A549 (cell line): ENCODE measurements around the gene RPE. TPM values are rescaled to one million over a fixed set of nuclear protein-coding genes. Genes with fewer than 3 reads are reported as not detected.

Source experiments
- ATAC-seq, 2 experiments: fragments of 200-7000 bp in 1 of 2; fragments of >200 bp in 1 of 2; cut with Nextera tagmentation in 1 of 2; cut with Tn5 transposase in 1 of 2; 3 replicates each; pipeline versions ENCODE4 v1.8.0 to v1.9.1; 2018 to 2020; ENCODE audit warnings: mild to moderate bottlenecking in 1 of 2, moderate library complexity in 1 of 2
- CTCF ChIA-PET: fragments of 300-600 bp; sonication (Branson Sonifier 250); formaldehyde crosslinking; extraction: SDS; loops from one replicate; lab custom pipeline; 2021; ENCODE audit warnings: antibody characterized with exemption, inconsistent platforms; lab: Yijun Ruan, JAX
- POLR2A ChIA-PET: fragments of 350-600 bp; formaldehyde crosslinking; extraction: SDS; loops from one replicate; lab custom pipeline; 2021; ENCODE audit warnings: antibody characterized with exemption, inconsistent platforms; lab: Yijun Ruan, JAX
- DNase-seq, 2 experiments: peaks; one replicate each; pipeline versions ENCODE4 v3.0.0 to v3.0.0-alpha.2; 2011 to 2016; ENCODE audit warnings: low read depth in 1 of 2, low spot score in 1 of 2
- FAIRE-seq: peaks from 2 replicates; lab custom pipeline; 2011; peaks lifted over from hg19 to GRCh38; lab: Jason Lieb, UNC
- H3K27ac ChIP-seq, 2 experiments: fragments of >200 bp; sonication (Bioruptor Twin); formaldehyde crosslinking; 3 replicates each; pipeline ENCODE4 v1.5.1; 2016 to 2017
- H3K4me1 ChIP-seq: fragments of >200 bp; sonication (Bioruptor Twin); formaldehyde crosslinking; 3 replicates; pipeline ENCODE4 v1.6.1; 2016
- H3K4me2 ChIP-seq: fragments of >200 bp; sonication (Bioruptor Twin); formaldehyde crosslinking; 3 replicates; pipeline ENCODE4 v1.6.1; 2016
- H3K4me3 ChIP-seq: fragments of >200 bp; sonication (Bioruptor Twin); formaldehyde crosslinking; 3 replicates; pipeline ENCODE4 v1.5.1; 2016
- H3K9me3 ChIP-seq: fragments of >200 bp; sonication (Bioruptor Twin); formaldehyde crosslinking; 3 replicates; pipeline ENCODE4 v1.6.1; 2016
- BCL3 ChIP-seq: fragments of >200 bp; sonication (Bioruptor Twin); formaldehyde crosslinking; IDR thresholded peaks from 3 replicates; pipeline ENCODE4 v1.6.1; 2016
- BHLHE40 ChIP-seq: IDR thresholded peaks from 2 replicates; pipeline ENCODE4 v1.6.1; 2012; ENCODE audit warnings: low read depth, low read length, inconsistent platforms
- CBX2 ChIP-seq: fragments of 200-600 bp; sonication (generic); IDR thresholded peaks from 2 replicates; pipeline ENCODE4 v1.6.1; 2016; ENCODE audit warnings: low read depth, mild to moderate bottlenecking, borderline replicate concordance
- CHD4 ChIP-seq: fragments of 200-600 bp; sonication (generic); IDR thresholded peaks from 2 replicates; pipeline ENCODE4 v1.6.1; 2016; ENCODE audit warnings: antibody characterized with exemption, mild to moderate bottlenecking, borderline replicate concordance
- CTCF ChIP-seq: fragments of >200 bp; sonication (Bioruptor Twin); formaldehyde crosslinking; IDR thresholded peaks from 3 replicates; pipeline ENCODE4 v1.5.1; 2016
- ELK1 ChIP-seq: fragments of 150-350 bp; IDR thresholded peaks from 2 replicates; pipeline ENCODE4 v1.6.1; 2014; ENCODE audit warnings: low read depth, mild to moderate bottlenecking, low read length
- ESRRA ChIP-seq: fragments of 150-350 bp; IDR thresholded peaks from 2 replicates; pipeline ENCODE4 v1.6.1; 2014; ENCODE audit warnings: mild to moderate bottlenecking, low read length, borderline replicate concordance
- HES2 ChIP-seq: fragments of >200 bp; sonication (Bioruptor Twin); formaldehyde crosslinking; IDR thresholded peaks from 2 replicates; pipeline ENCODE4 v1.6.1; 2016
- HEYL ChIP-seq: fragments of 250-450 bp; sonication (Bioruptor Pico); IDR thresholded peaks from 2 replicates; pipeline ENCODE4 v1.8.0; 2021; ENCODE audit warnings: mild to moderate bottlenecking, moderate library complexity
- HOXA7 ChIP-seq: fragments of 250-450 bp; sonication (Bioruptor Pico); IDR thresholded peaks from 2 replicates; pipeline ENCODE4 v1.5.0; 2020; ENCODE audit warnings: mild to moderate bottlenecking, moderate library complexity
- JUN ChIP-seq, 2 experiments: fragments of >200 bp; sonication (Bioruptor Twin); formaldehyde crosslinking; IDR thresholded peaks; 2 replicates in 1 of 2; 3 replicates in 1 of 2; pipeline ENCODE4 v1.6.1; 2016 to 2017
- JUNB ChIP-seq: fragments of >200 bp; sonication (Bioruptor Twin); formaldehyde crosslinking; IDR thresholded peaks from 2 replicates; pipeline ENCODE4 v1.6.1; 2016
- MAFK ChIP-seq: fragments of 450-650 bp; IDR thresholded peaks from 2 replicates; pipeline ENCODE4 v1.6.1; 2014; ENCODE audit not compliant: partially characterized antibody
- NR3C1 ChIP-seq: fragments of >200 bp; sonication (Bioruptor Twin); formaldehyde crosslinking; IDR thresholded peaks from 3 replicates; pipeline ENCODE4 v1.6.1; 2017
- PBX3 ChIP-seq: IDR thresholded peaks from 2 replicates; pipeline ENCODE4 v1.6.1; 2012
- POLR2AphosphoS2 ChIP-seq: conservative IDR thresholded peaks from 2 replicates; pipeline ENCODE4 v1.6.1; 2012; ENCODE audit warnings: low read length, improper control_type of control experiment, inconsistent platforms
- RAD21 ChIP-seq, 2 experiments: fragments of >200 bp in 1 of 2; sonication (Bioruptor Twin) in 1 of 2; formaldehyde crosslinking in 1 of 2; IDR thresholded peaks in 1 of 2; conservative IDR thresholded peaks in 1 of 2; 2 replicates in 1 of 2; 3 replicates in 1 of 2; pipeline ENCODE4 v1.6.1; 2012 to 2018; ENCODE audit warnings: inconsistent platforms in 1 of 2
- RCOR1 ChIP-seq: fragments of 150-350 bp; IDR thresholded peaks from 2 replicates; pipeline ENCODE4 v1.6.1; 2014; ENCODE audit warnings: antibody characterized with exemption, low read length, low read depth
- RFX5 ChIP-seq: fragments of 450-650 bp; IDR thresholded peaks from 2 replicates; pipeline ENCODE4 v1.7.1; 2014; ENCODE audit warnings: antibody characterized with exemption, mild to moderate bottlenecking, moderate library complexity
- SMC3 ChIP-seq: fragments of >200 bp; sonication (Bioruptor Twin); formaldehyde crosslinking; IDR thresholded peaks from 3 replicates; pipeline ENCODE4 v1.6.1; 2018; ENCODE audit warnings: inconsistent platforms
- USF2 ChIP-seq: fragments of 450-650 bp; IDR thresholded peaks from 2 replicates; pipeline ENCODE4 v1.6.1; 2014; ENCODE audit warnings: antibody characterized with exemption
- ZFP36 ChIP-seq: fragments of 450-650 bp; IDR thresholded peaks from 2 replicates; pipeline ENCODE4 v1.6.1; 2014; ENCODE audit warnings: borderline replicate concordance; ENCODE audit not compliant: partially characterized antibody
- ZSCAN20 ChIP-seq: fragments of 250-450 bp; sonication (Bioruptor Pico); IDR thresholded peaks from 2 replicates; pipeline ENCODE4 v1.8.0; 2022; ENCODE audit warnings: mild to moderate bottlenecking, moderate library complexity
- WGBS: methylation state at CpG from one replicate; pipeline ENCODE4 v1.1.6; 2017; ENCODE audit errors: missing lambda C conversion rate; 5-methylcytosine and 5-hydroxymethylcytosine counted together
- polyA plus RNA-seq, 4 experiments: library from polyadenylated mRNA; depleted of rRNA in 3 of 4; stranded (reverse); fragments of >200 nt; fragmentation: RNase III in 1 of 4; extraction: RNeasy Plus Mini Kit Qiagen cat#74134 plus additional on column Dnase treatment in 1 of 4; gene quantifications; 2 replicates in 3 of 4; 3 replicates in 1 of 4; pipeline ENCODE4 v1.2.3, GENCODE V29; 2011 to 2017

RPE gene
- polyA plus RNA-seq, 2 of the 4 experiments (the other 2 are of a cell fraction), result 81.5 to 118 TPM

- Histone ChIP-seq H3K4me3 (no peak overlapping the region), H3K4me2 (no peak overlapping the region), H3K4me1 (no peaks in the 10 kb centered on the region), H3K9me3 (no peaks in the 10 kb centered on the region), H3K27ac (no peak overlapping the region)
- FAIRE-seq, result no peak
- peak; percentile 72 for TF ChIP-seq CTCF
- peak; percentile 78 to 84 for TF ChIP-seq RAD21 (conservative IDR thresholded peaks at IDR 0.05 in 1 of 2, IDR thresholded peaks at IDR 0.05 in 1 of 2)
- no peak for TF ChIP-seq RFX5
- TF ChIP-seq SMC3, result peak; percentile 83
- TF ChIP-seq ESRRA, result no peak
- TF ChIP-seq HOXA7 (CRISPR knock-in tag), result no peak
- no peak for TF ChIP-seq ELK1
- TF ChIP-seq PBX3, result no peak
- TF ChIP-seq BHLHE40, result no peak
- TF ChIP-seq JUNB, result no peak
- DNase-seq, result peak; percentile 15 to 44
- ChIA-PET POLR2A (no interaction called here), CTCF (interaction anchor here (0.8 to 3.6 kb wide), 13 partner anchors 8 to 226 kb away, joined by 3 to 26 read pairs (median 4); no protein-coding TSS in a partner anchor)
- peak in 1 of 2 experiments; percentile 68; a peak in 2 of 6 replicates for ATAC-seq
- WGBS, result 97% methylated on average over 2 of the region's 2 CpGs
These were observed 24.8 kb upstream of the RPE start for GRCh38 chr2:209977386-209978239.

GRCh38 chr2:209984291-209984690, 18.1 kb upstream of the RPE start:
- no peak overlapping the region for H3K4me3 ChIP-seq
- WGBS, result 47% methylated on average over 2 of the region's 2 CpGs
- no peak for ATAC-seq
- POLR2A ChIA-PET, result no interaction called here
- H3K27ac ChIP-seq, result no peak overlapping the region
- H3K9me3 ChIP-seq, result no peaks in the 10 kb centered on the region
- FAIRE-seq, result no peak
- H3K4me2 ChIP-seq, result no peak overlapping the region
- DNase-seq, result no peak
- CTCF ChIA-PET, result no interaction called here
- TF ChIP-seq CBX2 (no peak), BHLHE40 (no peak), ZFP36 (no peak), HEYL (CRISPR knock-in tag) (no peak), HES2 (no peak), CHD4 (no peak), ZSCAN20 (CRISPR knock-in tag) (no peak), POLR2AphosphoS2 (no peak), BCL3 (no peak), JUNB (no peak), NR3C1 (no peak), RCOR1 (no peak), PBX3 (no peak), MAFK (no peak), JUN (IDR thresholded peaks at IDR 0.05) (no peak), USF2 (no peak)
- no peaks in the 10 kb centered on the region for H3K4me1 ChIP-seq
